Uterus (tissue), 2 donors: ENCODE results near the gene ERICH3.

ENCODE experiments used
- POLR2A ChIP-seq, 2 donors: fragments of 450-650 bp; IDR thresholded peaks; one replicate each; pipeline ENCODE4 v1.6.1; 2016; ENCODE audit warnings: antibody characterized with exemption in 2 of 2, mild to moderate bottlenecking in 1 of 2, moderate library complexity in 1 of 2
- TF ChIP-seq, protein P1 (sequence below), 4 experiments: fragments of 200-600 bp in 2 of 4; fragments of 450-650 bp in 2 of 4; sonication (generic) in 2 of 4; IDR thresholded peaks; one replicate each; pipeline ENCODE4 v1.5.1; 2016 to 2019; ENCODE audit warnings: antibody characterized with exemption in 4 of 4, mild to moderate bottlenecking in 2 of 4, moderate library complexity in 1 of 4

DNA sequence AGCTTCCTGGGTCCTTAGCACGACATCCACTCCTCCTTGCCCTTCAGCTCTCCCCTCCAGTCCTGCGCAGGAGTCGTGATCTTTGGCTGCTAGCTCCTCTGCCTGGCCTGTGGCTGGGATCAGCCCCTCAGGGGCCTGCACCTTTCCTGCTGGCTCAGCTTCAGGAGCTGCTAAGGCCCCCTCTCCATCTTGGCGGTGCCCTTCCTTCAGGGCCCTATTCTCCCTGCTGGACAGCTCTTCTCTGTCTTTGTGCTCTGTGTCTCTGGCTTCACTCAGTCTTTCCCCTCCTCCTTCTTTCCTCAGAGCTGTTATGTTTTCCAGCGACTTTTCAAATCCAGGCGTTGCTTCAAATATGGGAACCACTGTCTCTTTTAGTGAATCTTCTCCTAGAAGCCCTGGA is 101.7 kb downstream of the ERICH3 start:
- TF ChIP-seq, protein P1, sequence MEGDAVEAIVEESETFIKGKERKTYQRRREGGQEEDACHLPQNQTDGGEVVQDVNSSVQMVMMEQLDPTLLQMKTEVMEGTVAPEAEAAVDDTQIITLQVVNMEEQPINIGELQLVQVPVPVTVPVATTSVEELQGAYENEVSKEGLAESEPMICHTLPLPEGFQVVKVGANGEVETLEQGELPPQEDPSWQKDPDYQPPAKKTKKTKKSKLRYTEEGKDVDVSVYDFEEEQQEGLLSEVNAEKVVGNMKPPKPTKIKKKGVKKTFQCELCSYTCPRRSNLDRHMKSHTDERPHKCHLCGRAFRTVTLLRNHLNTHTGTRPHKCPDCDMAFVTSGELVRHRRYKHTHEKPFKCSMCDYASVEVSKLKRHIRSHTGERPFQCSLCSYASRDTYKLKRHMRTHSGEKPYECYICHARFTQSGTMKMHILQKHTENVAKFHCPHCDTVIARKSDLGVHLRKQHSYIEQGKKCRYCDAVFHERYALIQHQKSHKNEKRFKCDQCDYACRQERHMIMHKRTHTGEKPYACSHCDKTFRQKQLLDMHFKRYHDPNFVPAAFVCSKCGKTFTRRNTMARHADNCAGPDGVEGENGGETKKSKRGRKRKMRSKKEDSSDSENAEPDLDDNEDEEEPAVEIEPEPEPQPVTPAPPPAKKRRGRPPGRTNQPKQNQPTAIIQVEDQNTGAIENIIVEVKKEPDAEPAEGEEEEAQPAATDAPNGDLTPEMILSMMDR (IDR thresholded peaks at IDR 0.05): no peak
- TF ChIP-seq POLR2A (IDR thresholded peaks at IDR 0.05): no peak
